Esophagus muscularis mucosa (tissue), 3 donors: ENCODE measurements around the gene TNF.

Experiments
- POLR2A ChIP-seq: fragments of 450-650 bp; IDR thresholded peaks from one replicate; pipeline ENCODE4 v1.6.1; 2017; ENCODE audit warnings: antibody characterized with exemption, moderate library complexity, mild to moderate bottlenecking, low read depth
- TF ChIP-seq, protein P1 (sequence below), 3 experiments: fragments of 200-600 bp in 2 of 3; fragments of 450-650 bp in 1 of 3; sonication (generic) in 2 of 3; IDR thresholded peaks; one replicate each; pipeline ENCODE4 v1.5.1; 2017 to 2019; ENCODE audit warnings: antibody characterized with exemption in 3 of 3, mild to moderate bottlenecking in 2 of 3, moderate library complexity in 1 of 3

- no peak for TF ChIP-seq POLR2A
- TF ChIP-seq, protein P1, sequence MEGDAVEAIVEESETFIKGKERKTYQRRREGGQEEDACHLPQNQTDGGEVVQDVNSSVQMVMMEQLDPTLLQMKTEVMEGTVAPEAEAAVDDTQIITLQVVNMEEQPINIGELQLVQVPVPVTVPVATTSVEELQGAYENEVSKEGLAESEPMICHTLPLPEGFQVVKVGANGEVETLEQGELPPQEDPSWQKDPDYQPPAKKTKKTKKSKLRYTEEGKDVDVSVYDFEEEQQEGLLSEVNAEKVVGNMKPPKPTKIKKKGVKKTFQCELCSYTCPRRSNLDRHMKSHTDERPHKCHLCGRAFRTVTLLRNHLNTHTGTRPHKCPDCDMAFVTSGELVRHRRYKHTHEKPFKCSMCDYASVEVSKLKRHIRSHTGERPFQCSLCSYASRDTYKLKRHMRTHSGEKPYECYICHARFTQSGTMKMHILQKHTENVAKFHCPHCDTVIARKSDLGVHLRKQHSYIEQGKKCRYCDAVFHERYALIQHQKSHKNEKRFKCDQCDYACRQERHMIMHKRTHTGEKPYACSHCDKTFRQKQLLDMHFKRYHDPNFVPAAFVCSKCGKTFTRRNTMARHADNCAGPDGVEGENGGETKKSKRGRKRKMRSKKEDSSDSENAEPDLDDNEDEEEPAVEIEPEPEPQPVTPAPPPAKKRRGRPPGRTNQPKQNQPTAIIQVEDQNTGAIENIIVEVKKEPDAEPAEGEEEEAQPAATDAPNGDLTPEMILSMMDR (IDR thresholded peaks at IDR 0.05) = no peak
Measured at GRCh38 chr6:31607317-31607716, 32.0 kb downstream of the TNF start.
